ENCODE results near the gene RABL2A.

DNA sequence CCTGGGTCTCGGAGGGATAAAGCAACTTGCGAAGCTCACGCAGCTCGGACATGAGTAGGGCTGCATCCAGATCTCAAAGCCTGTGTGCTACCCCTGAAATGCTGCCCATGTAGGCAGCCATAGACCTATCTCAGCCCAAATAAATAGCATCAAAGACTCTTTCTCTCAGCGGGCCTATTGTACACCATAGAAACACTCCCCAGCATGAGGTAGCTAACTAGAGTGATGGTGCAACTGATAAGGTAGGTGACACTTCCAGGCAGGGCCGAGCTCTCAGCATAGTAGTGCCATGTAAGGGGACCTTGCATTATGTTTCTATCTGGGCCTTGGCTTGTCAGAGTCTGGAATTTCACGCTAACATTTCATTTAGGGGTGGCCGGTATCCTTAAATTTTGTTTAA is 52.4 kb downstream of the RABL2A start:
- TF ChIP-seq, protein P1, sequence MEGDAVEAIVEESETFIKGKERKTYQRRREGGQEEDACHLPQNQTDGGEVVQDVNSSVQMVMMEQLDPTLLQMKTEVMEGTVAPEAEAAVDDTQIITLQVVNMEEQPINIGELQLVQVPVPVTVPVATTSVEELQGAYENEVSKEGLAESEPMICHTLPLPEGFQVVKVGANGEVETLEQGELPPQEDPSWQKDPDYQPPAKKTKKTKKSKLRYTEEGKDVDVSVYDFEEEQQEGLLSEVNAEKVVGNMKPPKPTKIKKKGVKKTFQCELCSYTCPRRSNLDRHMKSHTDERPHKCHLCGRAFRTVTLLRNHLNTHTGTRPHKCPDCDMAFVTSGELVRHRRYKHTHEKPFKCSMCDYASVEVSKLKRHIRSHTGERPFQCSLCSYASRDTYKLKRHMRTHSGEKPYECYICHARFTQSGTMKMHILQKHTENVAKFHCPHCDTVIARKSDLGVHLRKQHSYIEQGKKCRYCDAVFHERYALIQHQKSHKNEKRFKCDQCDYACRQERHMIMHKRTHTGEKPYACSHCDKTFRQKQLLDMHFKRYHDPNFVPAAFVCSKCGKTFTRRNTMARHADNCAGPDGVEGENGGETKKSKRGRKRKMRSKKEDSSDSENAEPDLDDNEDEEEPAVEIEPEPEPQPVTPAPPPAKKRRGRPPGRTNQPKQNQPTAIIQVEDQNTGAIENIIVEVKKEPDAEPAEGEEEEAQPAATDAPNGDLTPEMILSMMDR (conservative IDR thresholded peaks at IDR 0.05; ENCODE audit: low read length) = no peak
- TF ChIP-seq EZH2phosphoT487 (IDR thresholded peaks at IDR 0.05; ENCODE audit: borderline replicate concordance) = no peak
